Astrocyte of the hippocampus (primary cell): ENCODE measurements around the gene RUNX1.

Experiments
- DNase-seq: peaks from one replicate; pipeline ENCODE4 v3.0.0; 2011; ENCODE audit warnings: low read depth, low spot score

Gene RUNX1

GRCh38 chr21:34792504-34793089 lies 256.5 kb downstream of the RUNX1 start:
- DNase-seq = no peak

- no peak for DNase-seq
These were observed 257.2 kb downstream of the RUNX1 start for GRCh38 chr21:34791776-34792503.

GRCh38 chr21:34790834-34791233 lies 258.3 kb downstream of the RUNX1 start:
- DNase-seq = no peak

- DNase-seq = no peak
These were observed 258.8 kb downstream of the RUNX1 start for GRCh38 chr21:34790341-34790740.

- no peak for DNase-seq
These were observed 260.2 kb downstream of the RUNX1 start for GRCh38 chr21:34788879-34789278.

GRCh38 chr21:34783815-34784214 lies 265.3 kb downstream of the RUNX1 start:
- DNase-seq = no peak

GRCh38 chr21:34782506-34783360 lies 266.4 kb downstream of the RUNX1 start:
- DNase-seq = no peak

- DNase-seq = no peak
These were observed 267.6 kb downstream of the RUNX1 start for GRCh38 chr21:34781526-34781925.

- no peak for DNase-seq
These were observed 269.2 kb downstream of the RUNX1 start for GRCh38 chr21:34779860-34780259.

- peak; percentile 75 for DNase-seq
These were observed 273.3 kb downstream of the RUNX1 start for GRCh38 chr21:34775793-34776192.

- no peak for DNase-seq
These were observed 274.4 kb downstream of the RUNX1 start for GRCh38 chr21:34774750-34775149.

GRCh38 chr21:34771512-34772028 lies 277.5 kb downstream of the RUNX1 start:
- peak; percentile 52 for DNase-seq

GRCh38 chr21:34770576-34770975 lies 278.5 kb downstream of the RUNX1 start:
- peak; percentile 83 for DNase-seq

- no peak for DNase-seq
These were observed 280.8 kb downstream of the RUNX1 start for GRCh38 chr21:34768326-34768725.

GRCh38 chr21:34766862-34767261 lies 282.2 kb downstream of the RUNX1 start:
- no peak for DNase-seq

- no peak for DNase-seq
These were observed 283.5 kb downstream of the RUNX1 start for GRCh38 chr21:34765619-34766018.

- DNase-seq = no peak
These were observed 284.3 kb downstream of the RUNX1 start for GRCh38 chr21:34764715-34765284.

GRCh38 chr21:34762786-34763185 lies 286.3 kb downstream of the RUNX1 start:
- peak; percentile 67 for DNase-seq

- no peak for DNase-seq
These were observed 287.3 kb downstream of the RUNX1 start for GRCh38 chr21:34761758-34762330.

GRCh38 chr21:34754690-34755647 lies 294.1 kb downstream of the RUNX1 start:
- DNase-seq = no peak
